Smooth muscle cell (in vitro differentiated cells): ENCODE measurements around the gene ADGRL1. TPM values are rescaled to one million over a fixed set of nuclear protein-coding genes. Genes with fewer than 3 reads are reported as not detected.

Source experiments
- DNase-seq: peaks from one replicate; lab custom pipeline; 2025; ENCODE audit not compliant: unreplicated experiment; lab: John Stamatoyannopoulos, UW
- H2AFZ ChIP-seq: fragments of 200-600 bp; sonication (generic); 2 replicates; pipeline ENCODE4 v1.6.0; 2016; ENCODE audit warnings: antibody characterized with exemption, low read depth, mild to moderate bottlenecking
- H3F3A ChIP-seq: fragments of 200-600 bp; sonication (generic); 2 replicates; pipeline ENCODE4 v1.6.0; 2017; ENCODE audit warnings: antibody characterized with exemption, low read depth
- H3K27ac ChIP-seq: fragments of 200-600 bp; sonication (generic); 2 replicates; pipeline ENCODE4 v1.5.1; 2016; ENCODE audit warnings: low read depth, mild to moderate bottlenecking
- H3K27me3 ChIP-seq: fragments of 200-600 bp; sonication (generic); 2 replicates; pipeline ENCODE4 v1.6.1; 2016; ENCODE audit warnings: low read depth, mild to moderate bottlenecking
- H3K36me3 ChIP-seq: fragments of 200-600 bp; sonication (generic); 2 replicates; pipeline ENCODE4 v1.5.1; 2016; ENCODE audit warnings: low read depth
- H3K4me1 ChIP-seq: fragments of 200-600 bp; sonication (generic); 2 replicates; pipeline ENCODE4 v1.5.1; 2016; ENCODE audit warnings: low read depth
- H3K4me2 ChIP-seq: fragments of 200-600 bp; sonication (generic); 2 replicates; pipeline ENCODE4 v1.6.0; 2016; ENCODE audit warnings: mild to moderate bottlenecking
- H3K4me3 ChIP-seq: fragments of 200-600 bp; sonication (generic); 2 replicates; pipeline ENCODE4 v1.5.1; 2016; ENCODE audit warnings: mild to moderate bottlenecking
- H3K79me2 ChIP-seq: fragments of 200-600 bp; sonication (generic); 2 replicates; pipeline ENCODE4 v1.6.0; 2016; ENCODE audit warnings: low read depth, mild to moderate bottlenecking
- H3K9ac ChIP-seq: fragments of 200-600 bp; sonication (generic); 2 replicates; pipeline ENCODE4 v1.6.0; 2016; ENCODE audit warnings: low read depth
- H3K9me3 ChIP-seq: fragments of 200-600 bp; sonication (generic); replicated peaks from 2 replicates; pipeline ENCODE4 v1.5.1; 2016; ENCODE audit warnings: low read depth
- H4K20me1 ChIP-seq: fragments of 200-600 bp; sonication (generic); 2 replicates; pipeline ENCODE4 v1.6.0; 2016; ENCODE audit warnings: low read depth
- CTCF ChIP-seq: fragments of 200-600 bp; sonication (generic); IDR thresholded peaks from 2 replicates; pipeline ENCODE4 v1.5.1; 2017; ENCODE audit warnings: borderline replicate concordance, mild to moderate bottlenecking, antibody characterized with exemption; ENCODE audit not compliant: insufficient read depth, poor library complexity, severe bottlenecking
- WGBS: methylation state at CpG from one replicate; pipeline ENCODE4 v1.1.7; 2016; ENCODE audit warnings: low lambda C conversion rate; 5-methylcytosine and 5-hydroxymethylcytosine counted together
- polyA plus RNA-seq: library from polyadenylated mRNA; unstranded; fragments of >200 nt; fragmentation: Nextera tagmentation; extraction: Ambion mirVana; gene quantifications from 2 replicates; pipeline ENCODE4 v1.2.1, GENCODE V29; 2016
- total RNA-seq: library from RNA; depleted of rRNA; stranded (reverse); fragments of >200 nt; gene quantifications from 2 replicates; pipeline ENCODE4 v1.2.3, GENCODE V29; 2014

Gene ADGRL1
- total and polyA plus RNA-seq, 2 experiments from 2014 or later: 11.3 to 12.7 TPM

- DNase-seq: no peak
- Histone ChIP-seq H3K4me2 (no peak overlapping the region), H3K9me3 (no peaks in the 10 kb centered on the region), H3K79me2 (no peaks in the 10 kb centered on the region), H2AFZ (no peak overlapping the region), H3K27me3 (no peaks in the 10 kb centered on the region), H3F3A (no peaks in the 10 kb centered on the region), H3K27ac (no peak overlapping the region), H3K4me1 (peaks cover 7% of the 10 kb centered on the region), H4K20me1 (no peaks in the 10 kb centered on the region), H3K36me3 (no peaks in the 10 kb centered on the region), H3K9ac (no peak overlapping the region), H3K4me3 (no peak overlapping the region)
- WGBS: 92% methylated on average over 15 of the region's 16 CpGs
- no peak for TF ChIP-seq CTCF
Observed at GRCh38 chr19:14164724-14165493, 41.1 kb downstream of the ADGRL1 start.

- H3K79me2 ChIP-seq: no peaks in the 10 kb centered on the region
- DNase-seq: no peak
- H3K9ac ChIP-seq: no peak overlapping the region
- H2AFZ ChIP-seq: no peak overlapping the region
- TF ChIP-seq CTCF: no peak
- H3K36me3 ChIP-seq: no peaks in the 10 kb centered on the region
- H4K20me1 ChIP-seq: no peaks in the 10 kb centered on the region
- H3K27ac ChIP-seq: no peak overlapping the region
- H3K4me3 ChIP-seq: no peak overlapping the region
- H3K4me1 ChIP-seq: peaks cover 7% of the 10 kb centered on the region
- no peaks in the 10 kb centered on the region for H3K9me3 ChIP-seq
- H3K4me2 ChIP-seq: no peak overlapping the region
- 82% methylated on average over 9 of the region's 11 CpGs for WGBS
- H3F3A ChIP-seq: no peaks in the 10 kb centered on the region
- H3K27me3 ChIP-seq: no peaks in the 10 kb centered on the region
Observed at GRCh38 chr19:14164082-14164481, 41.9 kb downstream of the ADGRL1 start.

GRCh38 chr19:14162871-14163297 lies 43.1 kb downstream of the ADGRL1 start:
- no peak overlapping the region for H3K4me3 ChIP-seq
- H3K9me3 ChIP-seq: no peaks in the 10 kb centered on the region
- no peaks in the 10 kb centered on the region for H3F3A ChIP-seq
- no peaks in the 10 kb centered on the region for H3K36me3 ChIP-seq
- no peak overlapping the region for H3K4me2 ChIP-seq
- H3K4me1 ChIP-seq: peaks cover 7% of the 10 kb centered on the region
- no peak overlapping the region for H2AFZ ChIP-seq
- no peaks in the 10 kb centered on the region for H3K79me2 ChIP-seq
- no peak overlapping the region for H3K9ac ChIP-seq
- 99% methylated on average over 38 of the region's 38 CpGs for WGBS
- H3K27me3 ChIP-seq: no peaks in the 10 kb centered on the region
- no peak overlapping the region for H3K27ac ChIP-seq
- TF ChIP-seq CTCF: no peak
- no peaks in the 10 kb centered on the region for H4K20me1 ChIP-seq
- no peak for DNase-seq

GRCh38 chr19:14161305-14161704 lies 44.7 kb downstream of the ADGRL1 start:
- Histone ChIP-seq H3F3A (no peaks in the 10 kb centered on the region), H3K27ac (no peak overlapping the region), H3K9me3 (no peaks in the 10 kb centered on the region), H3K79me2 (no peaks in the 10 kb centered on the region), H3K36me3 (no peaks in the 10 kb centered on the region), H3K27me3 (no peaks in the 10 kb centered on the region), H4K20me1 (no peaks in the 10 kb centered on the region), H3K9ac (no peak overlapping the region), H3K4me3 (no peak overlapping the region), H2AFZ (no peak overlapping the region), H3K4me1 (peaks cover 7% of the 10 kb centered on the region), H3K4me2 (no peak overlapping the region)
- 98% methylated on average over 17 of the region's 19 CpGs for WGBS
- TF ChIP-seq CTCF: no peak
- DNase-seq: no peak
